KMS-11 (cell line): ENCODE data around the gene CHCHD6.

Source experiments
- H2AFZ ChIP-seq: fragments of 200-600 bp; sonication (generic); 2 replicates; pipeline ENCODE4 v1.6.1; 2016; ENCODE audit warnings: antibody characterized with exemption, mixed run types, low read depth
- H3K27ac ChIP-seq: fragments of 200-600 bp; sonication (generic); 2 replicates; pipeline ENCODE4 v1.6.1; 2016; ENCODE audit warnings: mild to moderate bottlenecking, mixed run types
- H3K27me3 ChIP-seq: fragments of 200-600 bp; sonication (generic); 2 replicates; pipeline ENCODE4 v1.6.1; 2017; ENCODE audit warnings: mild to moderate bottlenecking, low read depth, mixed run types, moderate library complexity; ENCODE audit not compliant: insufficient read depth
- H3K36me3 ChIP-seq: fragments of 200-600 bp; sonication (generic); 2 replicates; pipeline ENCODE4 v1.6.1; 2017; ENCODE audit warnings: mild to moderate bottlenecking, mixed run types; ENCODE audit not compliant: insufficient read depth
- H3K4me1 ChIP-seq: fragments of 200-600 bp; sonication (generic); 2 replicates; pipeline ENCODE4 v1.6.1; 2016; ENCODE audit warnings: mild to moderate bottlenecking, low read depth, mixed run types; ENCODE audit not compliant: poor library complexity, severe bottlenecking
- H3K4me2 ChIP-seq: fragments of 200-600 bp; sonication (generic); 2 replicates; pipeline ENCODE4 v1.7.0; 2016; ENCODE audit warnings: mild to moderate bottlenecking, mixed run types
- H3K4me3 ChIP-seq: fragments of 200-600 bp; sonication (generic); IDR thresholded peaks from 2 replicates; pipeline ENCODE4 v1.6.1; 2017; ENCODE audit warnings: low read depth, low read length, mixed read lengths; ENCODE audit not compliant: insufficient read depth
- H3K79me2 ChIP-seq: fragments of 200-600 bp; sonication (generic); 2 replicates; pipeline ENCODE4 v1.6.1; 2016; ENCODE audit warnings: low read depth, mixed run types; ENCODE audit not compliant: insufficient read depth
- H3K9ac ChIP-seq: fragments of 200-600 bp; sonication (generic); 2 replicates; pipeline ENCODE4 v1.6.1; 2016; ENCODE audit warnings: mild to moderate bottlenecking, mixed run types
- H4K20me1 ChIP-seq: fragments of 200-600 bp; sonication (generic); 2 replicates; pipeline ENCODE4 v1.6.1; 2016; ENCODE audit warnings: mild to moderate bottlenecking, mixed run types; ENCODE audit not compliant: insufficient read depth
- CTCF ChIP-seq: fragments of 200-600 bp; sonication (generic); conservative IDR thresholded peaks from 2 replicates; pipeline ENCODE4 v1.6.1; 2017; ENCODE audit warnings: low read depth, mild to moderate bottlenecking, antibody characterized with exemption, low read length, moderate library complexity, mixed read lengths

The CHCHD6 gene

GRCh38 chr3:126746395-126747177 lies 42.5 kb downstream of the CHCHD6 start:
- Histone ChIP-seq H4K20me1 (no peaks in the 10 kb centered on the region), H3K79me2 (no peaks in the 10 kb centered on the region), H3K27ac (no peak overlapping the region), H3K4me2 (no peak overlapping the region), H3K4me1 (no peaks in the 10 kb centered on the region), H3K36me3 (no peaks in the 10 kb centered on the region), H3K9ac (no peak overlapping the region), H2AFZ (no peak overlapping the region), H3K4me3 (no peak overlapping the region), H3K27me3 (no peaks in the 10 kb centered on the region)
- no peak for TF ChIP-seq CTCF

GRCh38 chr3:126747768-126748167 lies 43.7 kb downstream of the CHCHD6 start:
- Histone ChIP-seq H3K79me2 (no peaks in the 10 kb centered on the region), H3K27me3 (no peaks in the 10 kb centered on the region), H3K9ac (no peak overlapping the region), H4K20me1 (no peaks in the 10 kb centered on the region), H2AFZ (no peak overlapping the region), H3K27ac (no peak overlapping the region), H3K4me3 (no peak overlapping the region), H3K4me1 (peaks cover 8% of the 10 kb centered on the region), H3K36me3 (no peaks in the 10 kb centered on the region), H3K4me2 (no peak overlapping the region)
- no peak for TF ChIP-seq CTCF

GRCh38 chr3:126748701-126749546 lies 44.9 kb downstream of the CHCHD6 start:
- Histone ChIP-seq H3K79me2 (no peaks in the 10 kb centered on the region), H3K4me1 (peaks cover 11% of the 10 kb centered on the region), H2AFZ (no peak overlapping the region), H3K4me2 (no peak overlapping the region), H3K4me3 (no peak overlapping the region), H3K36me3 (no peaks in the 10 kb centered on the region), H3K27ac (no peak overlapping the region), H4K20me1 (no peaks in the 10 kb centered on the region), H3K27me3 (no peaks in the 10 kb centered on the region), H3K9ac (no peak overlapping the region)
- TF ChIP-seq CTCF: no peak

GRCh38 chr3:126749547-126749875 lies 45.5 kb downstream of the CHCHD6 start:
- Histone ChIP-seq H3K4me3 (no peak overlapping the region), H4K20me1 (no peaks in the 10 kb centered on the region), H3K27me3 (no peaks in the 10 kb centered on the region), H3K79me2 (no peaks in the 10 kb centered on the region), H3K4me1 (peaks cover 11% of the 10 kb centered on the region), H2AFZ (no peak overlapping the region), H3K27ac (no peak overlapping the region), H3K36me3 (no peaks in the 10 kb centered on the region), H3K4me2 (no peak overlapping the region), H3K9ac (no peak overlapping the region)
- TF ChIP-seq CTCF: no peak
